Natural killer cell (primary cell): Measurements from ENCODE around the gene RBMS3. TPM values are rescaled to one million over a fixed set of nuclear protein-coding genes. Genes with fewer than 3 reads are reported as not detected.

Source experiments
- ATAC-seq, 3 donors: fragments of 150-1000 bp in 2 of 3; fragments of 200-7000 bp in 1 of 3; cut with Tn5 transposase; 1 replicate in 1 of 3; 2 replicates in 2 of 3; pipeline ENCODE4 v1.10.0; 2021; ENCODE audit warnings: mild to moderate bottlenecking in 2 of 3, moderate library complexity in 2 of 3
- DNase-seq, 2 donors: peaks; one replicate each; pipeline versions ENCODE4 v3.0.0 to v3.0.0-alpha.2; 2013 to 2021; ENCODE audit warnings: mixed read lengths in 1 of 2
- H3K27ac ChIP-seq: one replicate; pipeline ENCODE4 v1.5.1; 2013; ENCODE audit warnings: mild to moderate bottlenecking, low read length
- H3K27me3 ChIP-seq: one replicate; pipeline ENCODE4 v1.6.1; 2013; ENCODE audit warnings: low read length; ENCODE audit not compliant: control insufficient read depth, insufficient read depth
- H3K36me3 ChIP-seq: one replicate; pipeline ENCODE4 v1.6.1; 2013; ENCODE audit warnings: low read length; ENCODE audit not compliant: control insufficient read depth, insufficient read depth
- H3K4me1 ChIP-seq: one replicate; pipeline ENCODE4 v1.6.1; 2013; ENCODE audit warnings: low read length; ENCODE audit not compliant: control insufficient read depth, insufficient read depth
- H3K4me3 ChIP-seq: one replicate; pipeline ENCODE4 v1.5.1; 2013; ENCODE audit warnings: low read length
- H3K9me3 ChIP-seq: one replicate; pipeline ENCODE4 v1.6.1; 2013; ENCODE audit warnings: low read length; ENCODE audit not compliant: control insufficient read depth, insufficient read depth
- H3K27ac Mint-ChIP-seq, 2 donors: one replicate each; pipeline ENCODE4 v1.8.0; 2022; ENCODE audit warnings: mild to moderate bottlenecking in 2 of 2, mixed read lengths in 2 of 2, moderate library complexity in 1 of 2
- H3K27me3 Mint-ChIP-seq, 2 donors: one replicate each; pipeline ENCODE4 v1.8.0; 2022; ENCODE audit warnings: low read depth in 2 of 2, mixed read lengths in 2 of 2
- H3K36me3 Mint-ChIP-seq: one replicate; pipeline ENCODE4 v1.8.0; 2022; ENCODE audit warnings: mixed read lengths
- H3K4me1 Mint-ChIP-seq, 2 donors: one replicate each; pipeline ENCODE4 v1.8.0; 2022; ENCODE audit warnings: mixed read lengths in 2 of 2
- H3K4me3 Mint-ChIP-seq: one replicate; pipeline ENCODE4 v1.8.0; 2022; ENCODE audit warnings: mild to moderate bottlenecking, moderate library complexity, mixed read lengths
- H3K9me3 Mint-ChIP-seq, 2 donors: one replicate each; pipeline ENCODE4 v1.8.0; 2022; ENCODE audit warnings: mixed read lengths in 2 of 2
- WGBS: methylation state at CpG from one replicate; pipeline ENCODE4 v1.1.7; 2013; ENCODE audit warnings: missing lambda C conversion rate; ENCODE audit not compliant: insufficient coverage; 5-methylcytosine and 5-hydroxymethylcytosine counted together
- intact Hi-C: fragments of 100-400 bp; cut with micrococcal nuclease; formaldehyde crosslinking; loops from one replicate; pipeline ENCODE4 v1.14.2; 2022
- total RNA-seq, 4 donors: library from RNA; stranded (reverse); fragments of 120-200 nt in 1 of 4; gene quantifications; one replicate each; pipeline versions ENCODE4 v1.2.3 to v1.2.4, GENCODE V29; 2013 to 2022
- TF ChIP-seq, protein P1 (sequence below): fragments of 200-600 bp; IDR thresholded peaks from one replicate; pipeline ENCODE4 v1.8.0; 2022; ENCODE audit warnings: antibody characterized with exemption

Gene RBMS3
- total RNA-seq, 3 donors from 2014 or later (not counting 1 experiment from before 2014, with no cell fraction given), result 0.16 TPM; not detected in 2

DNA sequence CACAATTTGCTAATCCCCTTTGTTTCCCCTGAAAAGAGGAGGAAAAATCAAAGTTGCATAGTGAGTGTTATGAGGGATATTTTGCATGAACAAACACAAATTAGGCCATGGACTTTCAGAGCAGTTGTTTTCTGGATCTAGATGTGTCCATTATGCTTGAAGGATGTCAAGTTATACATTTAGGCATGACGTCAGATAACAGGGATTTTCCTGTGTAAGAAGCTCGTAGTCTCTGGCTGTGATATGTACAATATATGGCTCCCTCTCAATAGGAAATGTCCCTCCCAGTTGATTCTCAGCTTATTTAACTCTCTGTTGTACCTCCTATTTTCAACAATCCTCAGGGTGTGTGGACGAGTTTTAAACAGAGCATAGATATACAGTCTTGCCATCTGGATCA, 171.0 kb downstream of the RBMS3 start:
- no peak overlapping the region for H3K4me3 Mint-ChIP-seq
- no peaks in the 10 kb centered on the region for H3K4me1 Mint-ChIP-seq
- H3K9me3 Mint-ChIP-seq, result peaks cover 0 to 3% of the 10 kb centered on the region in 2 donors

DNA sequence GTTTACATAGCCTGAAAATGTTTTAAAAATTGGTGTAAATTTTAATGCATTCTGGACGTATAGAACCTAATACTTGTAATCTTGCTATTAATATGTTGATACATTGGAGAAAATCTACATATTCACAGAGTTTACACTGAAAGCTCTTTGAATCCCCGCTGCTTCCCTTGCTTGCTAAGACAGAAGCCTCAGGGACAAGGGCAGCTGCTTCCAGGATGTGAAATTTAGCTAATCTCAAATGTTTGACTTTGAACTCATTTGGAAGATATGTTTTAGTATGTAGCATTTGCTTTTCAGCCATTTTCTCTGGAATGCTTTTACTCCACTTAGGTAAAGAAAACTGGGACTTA, 172.0 kb downstream of the RBMS3 start:
- Histone ChIP-seq H3K4me1 (no peaks in the 10 kb centered on the region), H3K27ac (no peak overlapping the region), H3K36me3 (no peaks in the 10 kb centered on the region), H3K27me3 (no peaks in the 10 kb centered on the region), H3K9me3 (no peaks in the 10 kb centered on the region), H3K4me3 (no peak overlapping the region)
- Mint-ChIP-seq H3K36me3 (no peaks in the 10 kb centered on the region), H3K9me3 (peaks cover 2 to 6% of the 10 kb centered on the region in 2 donors), H3K27me3 (no peaks in the 10 kb centered on the region), H3K27ac (no peak overlapping the region), H3K4me3 (no peak overlapping the region), H3K4me1 (no peaks in the 10 kb centered on the region)
- TF ChIP-seq, protein P1, sequence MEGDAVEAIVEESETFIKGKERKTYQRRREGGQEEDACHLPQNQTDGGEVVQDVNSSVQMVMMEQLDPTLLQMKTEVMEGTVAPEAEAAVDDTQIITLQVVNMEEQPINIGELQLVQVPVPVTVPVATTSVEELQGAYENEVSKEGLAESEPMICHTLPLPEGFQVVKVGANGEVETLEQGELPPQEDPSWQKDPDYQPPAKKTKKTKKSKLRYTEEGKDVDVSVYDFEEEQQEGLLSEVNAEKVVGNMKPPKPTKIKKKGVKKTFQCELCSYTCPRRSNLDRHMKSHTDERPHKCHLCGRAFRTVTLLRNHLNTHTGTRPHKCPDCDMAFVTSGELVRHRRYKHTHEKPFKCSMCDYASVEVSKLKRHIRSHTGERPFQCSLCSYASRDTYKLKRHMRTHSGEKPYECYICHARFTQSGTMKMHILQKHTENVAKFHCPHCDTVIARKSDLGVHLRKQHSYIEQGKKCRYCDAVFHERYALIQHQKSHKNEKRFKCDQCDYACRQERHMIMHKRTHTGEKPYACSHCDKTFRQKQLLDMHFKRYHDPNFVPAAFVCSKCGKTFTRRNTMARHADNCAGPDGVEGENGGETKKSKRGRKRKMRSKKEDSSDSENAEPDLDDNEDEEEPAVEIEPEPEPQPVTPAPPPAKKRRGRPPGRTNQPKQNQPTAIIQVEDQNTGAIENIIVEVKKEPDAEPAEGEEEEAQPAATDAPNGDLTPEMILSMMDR, result no peak
- ATAC-seq, result no peak
- intact Hi-C loops, result no loop called here
- 87% methylated on average over 1 of the region's 2 CpGs for WGBS
- no peak for DNase-seq

More for the DNA sequence above, 171.0 kb downstream of the RBMS3 start:
- Histone ChIP-seq H3K9me3 (no peaks in the 10 kb centered on the region), H3K4me1 (no peaks in the 10 kb centered on the region), H3K27me3 (no peaks in the 10 kb centered on the region), H3K36me3 (no peaks in the 10 kb centered on the region), H3K27ac (no peak overlapping the region), H3K4me3 (no peak overlapping the region)
- WGBS, result 80% methylated on average over 3 of the region's 3 CpGs
- intact Hi-C loops, result no loop called here
- TF ChIP-seq, protein P1, result no peak
- Mint-ChIP-seq H3K36me3 (no peaks in the 10 kb centered on the region), H3K27ac (no peak overlapping the region), H3K27me3 (no peaks in the 10 kb centered on the region)
- no peak for DNase-seq
- no peak for ATAC-seq

DNA sequence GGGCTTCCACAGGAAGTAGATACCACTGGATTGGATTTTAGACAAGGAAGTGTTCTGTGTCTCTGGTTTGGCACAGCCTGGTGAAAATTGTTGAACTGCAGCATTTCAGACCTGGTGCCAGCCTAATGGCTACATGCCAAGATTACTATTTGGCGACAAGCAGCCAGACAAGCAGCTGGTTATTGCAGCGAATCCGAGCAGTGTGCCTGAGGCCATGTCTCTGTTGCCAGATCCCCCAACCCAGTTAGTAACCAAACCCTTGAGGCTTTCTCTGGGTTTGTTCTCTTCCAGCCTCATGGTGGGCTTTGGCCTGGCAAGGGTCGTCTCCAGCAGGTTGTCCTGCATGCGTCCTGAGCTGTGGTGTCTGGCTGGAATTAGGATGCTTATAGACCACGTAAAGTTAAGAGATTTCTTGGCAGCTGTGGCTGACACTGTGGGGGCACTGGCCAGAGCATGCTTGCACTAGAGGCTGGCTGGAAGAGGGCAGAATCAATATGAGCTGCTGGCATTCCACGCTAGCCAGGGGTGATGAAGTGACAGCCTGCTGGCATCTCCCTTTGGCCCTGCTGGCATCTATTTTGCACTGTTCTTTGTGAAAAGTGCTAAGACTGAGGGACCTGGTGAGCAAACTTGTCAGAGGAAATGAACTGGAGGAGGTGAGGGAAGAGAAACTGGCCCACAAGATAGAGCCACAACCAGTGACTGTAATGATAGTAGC, 172.6 kb downstream of the RBMS3 start:
- 90% methylated on average over 7 of the region's 7 CpGs for WGBS
- intact Hi-C loops, result no loop called here
- Histone ChIP-seq H3K4me3 (no peak overlapping the region), H3K9me3 (no peaks in the 10 kb centered on the region), H3K27me3 (no peaks in the 10 kb centered on the region), H3K27ac (no peak overlapping the region), H3K4me1 (no peaks in the 10 kb centered on the region), H3K36me3 (no peaks in the 10 kb centered on the region)
- DNase-seq (no peak), ATAC-seq (no peak)
- H3K4me1 Mint-ChIP-seq, result no peaks in the 10 kb centered on the region
- H3K9me3 Mint-ChIP-seq, result peaks cover 2 to 6% of the 10 kb centered on the region in 2 donors
- H3K36me3 Mint-ChIP-seq, result no peaks in the 10 kb centered on the region
- H3K27ac Mint-ChIP-seq, result no peak overlapping the region
- TF ChIP-seq, protein P1, result no peak
- no peaks in the 10 kb centered on the region for H3K27me3 Mint-ChIP-seq
- H3K4me3 Mint-ChIP-seq, result no peak overlapping the region

DNA sequence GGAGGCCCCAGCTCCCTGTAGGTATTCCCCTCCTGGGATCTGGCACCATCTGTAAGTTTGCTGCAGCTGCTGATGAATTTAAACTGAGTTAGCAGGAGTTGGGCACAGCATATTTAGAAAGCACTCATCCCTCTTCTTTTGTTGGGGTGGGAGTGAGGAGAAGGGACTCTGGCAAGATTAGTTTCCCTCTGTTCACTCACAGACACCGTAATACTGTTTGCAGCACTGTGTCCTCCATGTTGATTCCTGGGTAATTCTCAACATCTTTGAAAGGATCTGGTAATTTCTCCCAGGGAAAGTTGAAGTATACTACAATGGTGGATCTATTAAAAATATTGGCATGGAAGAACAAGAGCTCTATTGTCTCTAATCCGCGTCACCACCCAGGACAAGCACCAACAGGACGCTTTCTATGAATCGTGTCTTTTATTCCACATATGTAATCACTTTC, 173.3 kb downstream of the RBMS3 start:
- no peak overlapping the region for H3K27ac ChIP-seq
- ATAC-seq, result no peak
- intact Hi-C loops, result no loop called here
- H3K27me3 ChIP-seq, result no peaks in the 10 kb centered on the region
- no peak overlapping the region for H3K4me3 ChIP-seq
- no peak for DNase-seq
- no peaks in the 10 kb centered on the region for H3K9me3 ChIP-seq
- H3K4me1 ChIP-seq, result no peaks in the 10 kb centered on the region
- Mint-ChIP-seq H3K4me1 (no peaks in the 10 kb centered on the region), H3K27me3 (no peaks in the 10 kb centered on the region), H3K36me3 (no peaks in the 10 kb centered on the region), H3K9me3 (peaks cover 2 to 6% of the 10 kb centered on the region in 2 donors), H3K27ac (no peak overlapping the region), H3K4me3 (no peak overlapping the region)
- H3K36me3 ChIP-seq, result no peaks in the 10 kb centered on the region
- 94% methylated on average over 5 of the region's 5 CpGs for WGBS
- TF ChIP-seq, protein P1, result no peak
